ENCODE measurements around the gene PRDM16. TPM values are rescaled to one million over a fixed set of nuclear protein-coding genes. Genes with fewer than 3 reads are reported as not detected.

The PRDM16 gene
- total RNA-seq, 4 donors from 2014 or later, result 15.7 to 54.3 (median 27.6) TPM

DNA sequence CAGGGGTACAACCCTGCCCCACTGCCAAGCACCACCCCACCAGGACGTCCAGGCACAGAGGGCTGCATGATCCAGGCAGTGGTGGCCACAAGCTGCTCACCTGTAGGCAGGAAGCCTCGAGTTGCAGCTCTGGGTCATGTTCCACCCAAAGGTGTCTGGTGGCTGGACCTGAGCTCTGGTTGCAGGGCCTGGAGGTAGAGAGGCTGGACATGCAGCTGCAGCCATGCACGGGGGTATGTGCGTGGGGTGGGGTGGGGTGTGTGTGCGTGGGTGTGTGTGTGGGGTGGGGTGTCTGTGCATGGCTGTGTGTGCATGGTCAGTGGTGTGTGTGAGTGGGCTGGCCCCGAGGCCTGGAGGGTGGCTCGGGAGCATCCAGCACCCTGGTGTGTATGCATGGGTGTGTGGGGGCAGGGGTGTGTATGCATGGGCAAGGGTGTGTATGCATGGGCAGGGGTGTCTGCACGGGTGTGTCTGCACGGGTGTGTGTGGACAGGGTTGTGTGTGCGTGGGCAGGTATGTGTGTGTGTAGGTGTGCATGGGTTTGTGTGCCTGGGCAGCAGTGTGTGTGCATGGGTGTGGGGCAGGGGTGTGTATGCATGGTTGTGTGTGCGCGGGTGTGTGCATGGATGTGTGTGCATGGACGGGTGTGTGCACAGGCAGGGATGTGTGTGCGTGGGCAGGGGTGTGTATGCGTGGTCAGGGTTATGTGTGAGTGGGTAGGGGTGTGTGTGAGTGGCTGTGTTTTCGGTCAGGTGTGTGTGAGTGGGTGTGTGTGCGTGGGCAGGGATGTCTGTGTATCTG lies 401.0 kb downstream of the PRDM16 start:
- H3K4me3 ChIP-seq (replicated peaks in 1 of 3), result no peak overlapping the region

DNA sequence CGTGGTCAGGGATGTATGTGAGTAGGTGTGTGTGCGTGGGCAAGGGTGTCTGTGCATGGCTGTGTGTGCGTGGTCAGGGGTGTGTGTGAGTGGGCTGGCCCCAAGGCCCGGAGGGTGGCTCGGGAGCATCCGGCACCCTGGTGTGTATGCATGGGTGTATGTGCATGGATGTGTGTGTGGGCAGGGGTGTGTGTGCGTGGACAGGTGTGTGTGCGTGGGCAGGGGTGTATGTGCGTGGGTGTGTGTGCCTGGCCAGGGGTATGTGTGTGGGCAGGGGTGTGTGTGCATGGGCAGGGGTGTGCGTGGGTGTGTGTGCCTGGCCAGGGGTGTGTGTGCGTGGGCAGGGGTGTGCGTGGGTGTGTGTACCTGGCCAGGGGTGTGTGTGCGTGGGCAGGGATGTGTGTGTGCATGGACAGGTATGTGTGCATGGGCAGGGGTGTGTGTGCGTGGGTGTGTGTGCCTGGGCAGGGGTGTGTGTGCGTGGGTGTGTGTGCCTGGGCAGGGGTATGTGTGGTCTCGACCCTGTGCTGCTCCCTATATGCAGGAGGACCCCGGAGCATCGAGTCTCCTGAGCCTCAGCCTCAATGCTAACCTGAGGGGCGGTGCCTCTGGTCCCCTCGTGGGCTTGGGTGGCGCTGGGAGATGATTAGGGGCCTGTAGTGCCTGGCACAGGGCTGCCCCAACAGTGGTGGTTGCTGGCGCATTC lies 401.8 kb downstream of the PRDM16 start:
- Histone ChIP-seq H3K4me3 (replicated peaks in 1 of 3) (no peak overlapping the region), H3K27ac (no peak overlapping the region), H3K4me1 (no peaks in the 10 kb centered on the region), H3K9me3 (no peaks in the 10 kb centered on the region), H3K27me3 (no peaks in the 10 kb centered on the region), H3K36me3 (peaks cover 0 to 7% of the 10 kb centered on the region in 2 donors)
- DNase-seq, result no peak
- WGBS, 2 donors, result 90 to 94% methylated on average over 17 to 18 of the region's 22 CpGs
- TF ChIP-seq, protein P1, sequence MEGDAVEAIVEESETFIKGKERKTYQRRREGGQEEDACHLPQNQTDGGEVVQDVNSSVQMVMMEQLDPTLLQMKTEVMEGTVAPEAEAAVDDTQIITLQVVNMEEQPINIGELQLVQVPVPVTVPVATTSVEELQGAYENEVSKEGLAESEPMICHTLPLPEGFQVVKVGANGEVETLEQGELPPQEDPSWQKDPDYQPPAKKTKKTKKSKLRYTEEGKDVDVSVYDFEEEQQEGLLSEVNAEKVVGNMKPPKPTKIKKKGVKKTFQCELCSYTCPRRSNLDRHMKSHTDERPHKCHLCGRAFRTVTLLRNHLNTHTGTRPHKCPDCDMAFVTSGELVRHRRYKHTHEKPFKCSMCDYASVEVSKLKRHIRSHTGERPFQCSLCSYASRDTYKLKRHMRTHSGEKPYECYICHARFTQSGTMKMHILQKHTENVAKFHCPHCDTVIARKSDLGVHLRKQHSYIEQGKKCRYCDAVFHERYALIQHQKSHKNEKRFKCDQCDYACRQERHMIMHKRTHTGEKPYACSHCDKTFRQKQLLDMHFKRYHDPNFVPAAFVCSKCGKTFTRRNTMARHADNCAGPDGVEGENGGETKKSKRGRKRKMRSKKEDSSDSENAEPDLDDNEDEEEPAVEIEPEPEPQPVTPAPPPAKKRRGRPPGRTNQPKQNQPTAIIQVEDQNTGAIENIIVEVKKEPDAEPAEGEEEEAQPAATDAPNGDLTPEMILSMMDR (IDR thresholded peaks at IDR 0.05), result no peak
- no peak for TF ChIP-seq POLR2A (IDR thresholded peaks at IDR 0.05)
- intact Hi-C loops (cut with DNase I), result no loop called here

More for the DNA sequence above, 401.0 kb downstream of the PRDM16 start:
- Histone ChIP-seq H3K9me3 (no peaks in the 10 kb centered on the region), H3K27me3 (no peaks in the 10 kb centered on the region), H3K36me3 (peaks cover 0 to 7% of the 10 kb centered on the region in 2 donors), H3K4me1 (no peaks in the 10 kb centered on the region), H3K27ac (no peak overlapping the region)
- intact Hi-C loops (cut with DNase I), result no loop called here
- WGBS, 2 donors, result 90 to 94% methylated on average over 16 to 17 of the region's 17 CpGs
- no peak for TF ChIP-seq POLR2A (IDR thresholded peaks at IDR 0.05)
- TF ChIP-seq, protein P1 (IDR thresholded peaks at IDR 0.05), result no peak
- DNase-seq, result no peak

DNA sequence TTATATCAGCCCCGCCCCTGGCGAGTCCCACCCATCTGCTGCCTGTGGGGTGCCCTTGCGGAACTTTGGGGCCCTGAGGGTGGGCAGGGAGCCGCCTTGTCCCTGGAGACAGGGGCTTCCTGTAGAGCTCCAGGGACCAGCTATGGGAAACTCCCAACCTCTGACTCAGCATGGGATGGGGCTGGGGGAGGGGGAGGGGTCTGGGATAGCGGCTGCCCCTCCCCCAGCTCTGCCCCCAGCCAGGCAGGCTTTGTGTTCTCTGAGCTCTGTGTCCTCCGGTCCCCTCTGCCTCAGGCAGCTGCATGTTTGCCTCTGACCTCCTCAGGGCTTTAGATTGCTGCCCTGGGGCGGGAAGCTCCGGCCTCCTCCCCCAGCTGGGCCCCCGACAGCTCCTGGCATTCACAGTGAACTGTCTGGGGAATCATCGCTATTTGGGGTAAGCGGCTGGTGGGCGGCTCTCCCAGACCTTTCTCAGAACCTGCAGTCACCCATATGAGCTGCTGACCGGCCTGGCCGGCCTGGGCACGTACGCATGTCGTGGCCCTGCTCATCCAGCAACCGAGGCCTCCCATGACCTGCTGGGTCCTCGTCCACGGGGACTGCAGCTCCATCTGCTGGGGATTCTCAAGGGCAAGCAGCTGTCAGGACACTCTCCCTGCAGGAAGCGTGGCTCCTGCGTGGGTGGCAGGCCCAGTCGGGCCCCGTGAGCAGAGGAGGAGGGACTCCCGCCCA lies 402.5 kb downstream of the PRDM16 start:
- Histone ChIP-seq H3K27ac (no peak overlapping the region), H3K4me1 (no peaks in the 10 kb centered on the region), H3K4me3 (replicated peaks in 1 of 3) (no peak overlapping the region), H3K36me3 (peaks cover 0 to 7% of the 10 kb centered on the region in 2 donors), H3K27me3 (no peaks in the 10 kb centered on the region), H3K9me3 (no peaks in the 10 kb centered on the region)
- DNase-seq, result no peak
- intact Hi-C loops (cut with DNase I), result no loop called here
- WGBS, 2 donors, result 66 to 79% methylated on average over 10 to 13 of the region's 25 CpGs
- TF ChIP-seq, protein P1 (IDR thresholded peaks at IDR 0.05), result no peak
- no peak for TF ChIP-seq POLR2A (IDR thresholded peaks at IDR 0.05)

DNA sequence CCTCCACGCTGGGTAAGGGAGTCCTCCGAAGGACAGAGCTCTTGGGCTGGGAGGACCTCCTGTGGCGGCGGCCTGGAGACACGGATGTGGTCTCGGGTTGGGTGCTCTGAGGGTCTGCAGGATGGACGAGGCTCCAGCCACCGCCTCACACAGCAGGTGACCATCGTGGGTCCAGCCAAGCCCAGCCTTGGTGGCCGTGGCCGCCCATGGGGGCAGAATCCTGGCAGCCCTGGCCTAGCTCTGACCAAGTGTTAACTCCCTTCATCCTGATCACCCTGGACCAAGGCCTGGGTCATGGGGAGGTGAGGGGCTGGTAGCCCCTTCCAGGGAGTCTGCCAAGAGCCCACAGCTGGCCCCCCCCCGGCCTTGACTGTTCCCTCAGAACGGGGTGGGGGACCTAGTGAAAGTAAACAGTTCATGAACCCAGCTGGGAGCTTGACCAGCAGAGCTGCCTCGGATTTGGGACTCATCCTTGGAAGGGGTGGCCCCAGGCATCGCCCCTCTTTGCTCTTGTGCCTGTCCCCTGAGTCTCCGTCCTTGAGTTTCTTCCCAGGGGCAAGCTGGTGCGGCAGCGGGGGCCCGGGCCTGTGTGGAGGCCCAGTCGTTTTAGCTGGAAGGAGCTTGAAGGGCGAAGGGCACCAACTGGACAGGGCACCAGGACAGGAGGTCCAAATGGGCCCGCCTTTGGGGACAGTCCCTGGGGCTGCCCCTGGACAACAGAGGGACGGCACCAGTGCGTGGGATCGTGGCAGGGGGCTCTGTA lies 403.3 kb downstream of the PRDM16 start:
- no peak overlapping the region for H3K27ac ChIP-seq
- 67 to 92% methylated on average over 3 to 13 of the region's 25 CpGs for WGBS, 2 donors
- DNase-seq, result no peak
- H3K27me3 ChIP-seq, result no peaks in the 10 kb centered on the region
- no peak overlapping the region for H3K4me3 ChIP-seq (replicated peaks in 1 of 3)
- H3K4me1 ChIP-seq, result no peaks in the 10 kb centered on the region
- intact Hi-C loops (cut with DNase I), result no loop called here
- no peak for TF ChIP-seq POLR2A (IDR thresholded peaks at IDR 0.05)
- TF ChIP-seq, protein P1 (IDR thresholded peaks at IDR 0.05), result no peak
- H3K36me3 ChIP-seq, result peaks cover 0 to 7% of the 10 kb centered on the region in 2 donors
- H3K9me3 ChIP-seq, result no peaks in the 10 kb centered on the region

Measured in thyroid gland (tissue), 4 donors.